Occipital lobe (tissue), 2 donors: ENCODE results near the gene HDAC11. TPM values are rescaled to one million over a fixed set of nuclear protein-coding genes. Genes with fewer than 3 reads are reported as not detected.

Experiments
- small RNA-seq: library from RNA; depleted of rRNA; stranded (forward); fragments of <200 nt; gene quantifications from one replicate; pipeline ENCODE3, GENCODE V24; 2014
- total RNA-seq: library from RNA; depleted of rRNA; stranded (reverse); fragments of >200 nt; gene quantifications from one replicate; pipeline ENCODE4 v1.2.3, GENCODE V29; 2014

HDAC11 gene
- total RNA-seq, 1 donor from 2014 or later, result 12.6 TPM

Small RNAs within 50 kb of the gene (small RNA-seq; reads per million reads assigned to genes)
- not detected for gene AC027124.2

Other genes starting within 250 kb of the HDAC11 start
- 7.5 TPM for gene NUP210, start 60.0 kb upstream of the HDAC11 start, total RNA-seq
- 9.4 TPM for gene FBLN2, start 68.8 kb downstream of the HDAC11 start, total RNA-seq